GM23338 (cell line): ENCODE results near the gene COL15A1.

ENCODE experiments used
- CREB1 ChIP-seq: fragments of 250-450 bp; sonication (Bioruptor Pico); IDR thresholded peaks from 2 replicates; pipeline ENCODE4 v1.5.0; 2020; ENCODE audit warnings: low read depth, mild to moderate bottlenecking, moderate library complexity
- EZH2 ChIP-seq: fragments of 200-600 bp; sonication (generic); IDR thresholded peaks from one replicate; pipeline ENCODE4 v1.8.0; 2017; ENCODE audit warnings: antibody characterized with exemption, mild to moderate bottlenecking, low read depth; ENCODE audit not compliant: unreplicated experiment
- EZH2phosphoT487 ChIP-seq: fragments of 200-600 bp; sonication (generic); IDR thresholded peaks from one replicate; pipeline ENCODE4 v1.8.1; 2018; ENCODE audit warnings: antibody characterized with exemption; ENCODE audit not compliant: unreplicated experiment
- JUNB ChIP-seq: IDR thresholded peaks from one replicate; pipeline ENCODE4 v1.6.1; 2016; ENCODE audit warnings: antibody characterized with exemption; ENCODE audit not compliant: unreplicated experiment
- NANOG ChIP-seq: IDR thresholded peaks from 2 replicates; pipeline ENCODE4 v1.6.1; 2016; ENCODE audit warnings: antibody characterized with exemption, borderline replicate concordance
- POLR2AphosphoS5 ChIP-seq: IDR thresholded peaks from 2 replicates; pipeline ENCODE4 v1.6.1; 2016; ENCODE audit warnings: antibody characterized with exemption, low read depth
- REST ChIP-seq: IDR thresholded peaks from one replicate; pipeline ENCODE4 v1.6.1; 2018; ENCODE audit warnings: antibody characterized with exemption; ENCODE audit not compliant: unreplicated experiment
- STAT1 ChIP-seq: IDR thresholded peaks from one replicate; pipeline ENCODE4 v1.6.1; 2016; ENCODE audit warnings: antibody characterized with exemption; ENCODE audit not compliant: unreplicated experiment
- ZNF114 ChIP-seq: fragments of 250-450 bp; sonication (Bioruptor Pico); IDR thresholded peaks from 2 replicates; pipeline ENCODE4 v1.5.0; 2020; ENCODE audit warnings: mild to moderate bottlenecking, moderate library complexity
- ZNF331 ChIP-seq: fragments of 250-450 bp; sonication (Bioruptor Pico); IDR thresholded peaks from 2 replicates; pipeline ENCODE4 v1.5.0; 2020; ENCODE audit warnings: low read depth, mild to moderate bottlenecking, moderate library complexity
- ZNF462 ChIP-seq: fragments of 250-450 bp; sonication (Bioruptor Pico); IDR thresholded peaks from 2 replicates; pipeline ENCODE4 v1.5.0; 2020; ENCODE audit warnings: mild to moderate bottlenecking, moderate library complexity
- TF ChIP-seq, protein P1 (sequence below), 2 experiments: fragments of 200-600 bp in 1 of 2; sonication (generic) in 1 of 2; conservative IDR thresholded peaks; 2 replicates each; pipeline versions ENCODE4 v1.5.1 to v1.6.1; 2016 to 2017; ENCODE audit warnings: antibody characterized with exemption in 2 of 2, low read depth in 2 of 2, mild to moderate bottlenecking in 2 of 2, moderate library complexity in 1 of 2
- TF ChIP-seq, protein P2 (sequence below): IDR thresholded peaks from 2 replicates; pipeline ENCODE4 v1.6.1; 2016; ENCODE audit warnings: antibody characterized with exemption

DNA sequence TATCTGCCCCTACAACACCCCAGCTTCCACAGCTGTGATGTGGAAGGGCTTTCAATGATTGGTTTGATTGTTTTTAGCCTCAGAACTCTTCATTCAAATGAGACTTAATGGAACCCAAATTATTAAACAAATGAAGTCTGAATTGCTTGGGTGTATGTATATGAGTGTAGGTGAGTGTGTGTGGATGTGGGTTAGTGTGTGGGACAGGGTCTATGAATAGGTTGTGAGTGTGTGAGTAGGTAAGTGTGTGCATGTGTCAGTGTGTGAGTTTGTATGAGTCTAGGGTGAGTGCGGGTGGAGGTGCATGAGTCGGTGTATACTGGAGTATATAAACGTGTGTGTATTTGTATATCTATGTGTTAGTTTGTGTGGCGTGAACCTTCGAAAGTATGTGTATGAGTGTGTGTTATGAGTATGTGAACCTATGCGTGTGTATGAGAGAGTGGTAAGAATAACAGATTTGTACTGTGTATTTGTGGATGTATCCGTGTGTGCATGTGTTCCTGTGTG is 26.9 kb downstream of the COL15A1 start:
- TF ChIP-seq, protein P1, sequence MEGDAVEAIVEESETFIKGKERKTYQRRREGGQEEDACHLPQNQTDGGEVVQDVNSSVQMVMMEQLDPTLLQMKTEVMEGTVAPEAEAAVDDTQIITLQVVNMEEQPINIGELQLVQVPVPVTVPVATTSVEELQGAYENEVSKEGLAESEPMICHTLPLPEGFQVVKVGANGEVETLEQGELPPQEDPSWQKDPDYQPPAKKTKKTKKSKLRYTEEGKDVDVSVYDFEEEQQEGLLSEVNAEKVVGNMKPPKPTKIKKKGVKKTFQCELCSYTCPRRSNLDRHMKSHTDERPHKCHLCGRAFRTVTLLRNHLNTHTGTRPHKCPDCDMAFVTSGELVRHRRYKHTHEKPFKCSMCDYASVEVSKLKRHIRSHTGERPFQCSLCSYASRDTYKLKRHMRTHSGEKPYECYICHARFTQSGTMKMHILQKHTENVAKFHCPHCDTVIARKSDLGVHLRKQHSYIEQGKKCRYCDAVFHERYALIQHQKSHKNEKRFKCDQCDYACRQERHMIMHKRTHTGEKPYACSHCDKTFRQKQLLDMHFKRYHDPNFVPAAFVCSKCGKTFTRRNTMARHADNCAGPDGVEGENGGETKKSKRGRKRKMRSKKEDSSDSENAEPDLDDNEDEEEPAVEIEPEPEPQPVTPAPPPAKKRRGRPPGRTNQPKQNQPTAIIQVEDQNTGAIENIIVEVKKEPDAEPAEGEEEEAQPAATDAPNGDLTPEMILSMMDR (conservative IDR thresholded peaks at IDR 0.05; ENCODE audit: low read depth in 2 of 2), result no peak
- no peak for TF ChIP-seq EZH2
- no peak for TF ChIP-seq POLR2AphosphoS5
- TF ChIP-seq, protein P2, sequence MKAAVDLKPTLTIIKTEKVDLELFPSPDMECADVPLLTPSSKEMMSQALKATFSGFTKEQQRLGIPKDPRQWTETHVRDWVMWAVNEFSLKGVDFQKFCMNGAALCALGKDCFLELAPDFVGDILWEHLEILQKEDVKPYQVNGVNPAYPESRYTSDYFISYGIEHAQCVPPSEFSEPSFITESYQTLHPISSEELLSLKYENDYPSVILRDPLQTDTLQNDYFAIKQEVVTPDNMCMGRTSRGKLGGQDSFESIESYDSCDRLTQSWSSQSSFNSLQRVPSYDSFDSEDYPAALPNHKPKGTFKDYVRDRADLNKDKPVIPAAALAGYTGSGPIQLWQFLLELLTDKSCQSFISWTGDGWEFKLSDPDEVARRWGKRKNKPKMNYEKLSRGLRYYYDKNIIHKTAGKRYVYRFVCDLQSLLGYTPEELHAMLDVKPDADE, result no peak
- TF ChIP-seq EZH2phosphoT487, result no peak
- no peak for TF ChIP-seq REST
- no peak for TF ChIP-seq STAT1
- no peak for TF ChIP-seq CREB1 (CRISPR knock-in tag)
- TF ChIP-seq ZNF331 (CRISPR knock-in tag), result no peak
- no peak for TF ChIP-seq NANOG
- no peak for TF ChIP-seq JUNB
- TF ChIP-seq ZNF114 (CRISPR knock-in tag), result no peak
- TF ChIP-seq ZNF462 (CRISPR knock-in tag), result no peak
